Measurements from ENCODE around the gene EXOSC5.

The EXOSC5 gene

DNA sequence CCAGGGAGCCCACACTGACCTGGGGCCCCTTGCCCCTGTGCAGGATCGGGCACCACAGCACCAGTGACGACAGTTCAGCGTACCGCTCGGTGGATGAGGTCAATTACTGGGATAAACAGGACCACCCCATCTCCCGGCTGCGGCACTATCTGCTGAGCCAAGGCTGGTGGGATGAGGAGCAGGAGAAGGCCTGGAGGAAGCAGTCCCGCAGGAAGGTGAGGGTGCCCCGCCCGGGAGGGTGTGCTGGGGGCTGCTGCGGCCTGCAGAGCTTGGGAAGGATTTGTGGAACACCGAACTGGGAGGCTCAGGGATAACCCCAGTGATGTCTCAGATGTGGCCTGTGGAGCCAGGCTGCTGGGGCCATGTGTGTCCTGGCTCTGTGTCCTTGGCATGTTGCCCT is 25.8 kb upstream of the EXOSC5 start:
- no peak overlapping the region for H3K4me3 ChIP-seq (ENCODE audit: low read length)
- H3K27ac ChIP-seq (ENCODE audit: low read length), result no peak overlapping the region
- H3K9ac ChIP-seq (ENCODE audit: low read length), result no peak overlapping the region
- no peaks in the 10 kb centered on the region for H4K20me1 ChIP-seq (ENCODE audit: insufficient read depth, low read length)
- TF ChIP-seq EZH2phosphoT487 (IDR thresholded peaks at IDR 0.05; ENCODE audit: low read depth), result no peak
- TF ChIP-seq, protein P1, sequence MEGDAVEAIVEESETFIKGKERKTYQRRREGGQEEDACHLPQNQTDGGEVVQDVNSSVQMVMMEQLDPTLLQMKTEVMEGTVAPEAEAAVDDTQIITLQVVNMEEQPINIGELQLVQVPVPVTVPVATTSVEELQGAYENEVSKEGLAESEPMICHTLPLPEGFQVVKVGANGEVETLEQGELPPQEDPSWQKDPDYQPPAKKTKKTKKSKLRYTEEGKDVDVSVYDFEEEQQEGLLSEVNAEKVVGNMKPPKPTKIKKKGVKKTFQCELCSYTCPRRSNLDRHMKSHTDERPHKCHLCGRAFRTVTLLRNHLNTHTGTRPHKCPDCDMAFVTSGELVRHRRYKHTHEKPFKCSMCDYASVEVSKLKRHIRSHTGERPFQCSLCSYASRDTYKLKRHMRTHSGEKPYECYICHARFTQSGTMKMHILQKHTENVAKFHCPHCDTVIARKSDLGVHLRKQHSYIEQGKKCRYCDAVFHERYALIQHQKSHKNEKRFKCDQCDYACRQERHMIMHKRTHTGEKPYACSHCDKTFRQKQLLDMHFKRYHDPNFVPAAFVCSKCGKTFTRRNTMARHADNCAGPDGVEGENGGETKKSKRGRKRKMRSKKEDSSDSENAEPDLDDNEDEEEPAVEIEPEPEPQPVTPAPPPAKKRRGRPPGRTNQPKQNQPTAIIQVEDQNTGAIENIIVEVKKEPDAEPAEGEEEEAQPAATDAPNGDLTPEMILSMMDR (IDR thresholded peaks at IDR 0.05; ENCODE audit: low read depth, low read length), result no peak
- H3K9me3 ChIP-seq (ENCODE audit: insufficient read depth, low read length), result no peaks in the 10 kb centered on the region
- H3K79me2 ChIP-seq (ENCODE audit: low read length), result no peaks in the 10 kb centered on the region
- no peak overlapping the region for H3K4me2 ChIP-seq (ENCODE audit: low read length)
- H3K36me3 ChIP-seq (replicated peaks; ENCODE audit: low read depth, low read length), result peaks cover 8% of the 10 kb centered on the region
- H3K27me3 ChIP-seq (ENCODE audit: low read depth, low read length), result no peaks in the 10 kb centered on the region
- H2AFZ ChIP-seq (ENCODE audit: low read depth, low read length), result no peak overlapping the region
- no peaks in the 10 kb centered on the region for H3K4me1 ChIP-seq (ENCODE audit: low read length)

DNA sequence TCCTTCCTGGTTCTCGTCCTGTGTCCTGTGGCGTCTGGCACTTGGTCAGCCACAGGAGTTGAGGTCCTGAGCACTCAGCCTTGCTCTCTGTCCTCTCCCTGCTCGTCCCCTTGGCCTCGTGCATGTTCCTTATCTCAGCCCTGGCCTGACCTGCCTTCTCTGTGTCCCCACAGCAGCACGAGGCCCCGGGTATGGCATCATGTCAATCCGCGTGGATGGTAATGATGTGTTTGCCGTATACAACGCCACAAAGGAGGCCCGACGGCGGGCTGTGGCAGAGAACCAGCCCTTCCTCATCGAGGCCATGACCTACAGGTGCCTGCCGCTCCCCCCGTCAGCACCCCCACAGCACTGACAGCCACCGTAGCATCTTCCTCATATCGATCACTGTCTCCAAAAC is 25.3 kb upstream of the EXOSC5 start:
- no peaks in the 10 kb centered on the region for H3K27me3 ChIP-seq (ENCODE audit: low read depth, low read length)
- H3K4me2 ChIP-seq (ENCODE audit: low read length), result no peak overlapping the region
- no peaks in the 10 kb centered on the region for H3K79me2 ChIP-seq (ENCODE audit: low read length)
- H3K4me1 ChIP-seq (ENCODE audit: low read length), result no peaks in the 10 kb centered on the region
- H3K4me3 ChIP-seq (ENCODE audit: low read length), result no peak overlapping the region
- no peaks in the 10 kb centered on the region for H3K9me3 ChIP-seq (ENCODE audit: insufficient read depth, low read length)
- no peak for TF ChIP-seq EZH2phosphoT487 (IDR thresholded peaks at IDR 0.05; ENCODE audit: low read depth)
- TF ChIP-seq, protein P1 (IDR thresholded peaks at IDR 0.05; ENCODE audit: low read depth, low read length), result no peak
- H3K27ac ChIP-seq (ENCODE audit: low read length), result no peak overlapping the region
- no peak overlapping the region for H2AFZ ChIP-seq (ENCODE audit: low read depth, low read length)
- peaks cover 8% of the 10 kb centered on the region for H3K36me3 ChIP-seq (replicated peaks; ENCODE audit: low read depth, low read length)
- no peaks in the 10 kb centered on the region for H4K20me1 ChIP-seq (ENCODE audit: insufficient read depth, low read length)
- no peak overlapping the region for H3K9ac ChIP-seq (ENCODE audit: low read length)

DNA sequence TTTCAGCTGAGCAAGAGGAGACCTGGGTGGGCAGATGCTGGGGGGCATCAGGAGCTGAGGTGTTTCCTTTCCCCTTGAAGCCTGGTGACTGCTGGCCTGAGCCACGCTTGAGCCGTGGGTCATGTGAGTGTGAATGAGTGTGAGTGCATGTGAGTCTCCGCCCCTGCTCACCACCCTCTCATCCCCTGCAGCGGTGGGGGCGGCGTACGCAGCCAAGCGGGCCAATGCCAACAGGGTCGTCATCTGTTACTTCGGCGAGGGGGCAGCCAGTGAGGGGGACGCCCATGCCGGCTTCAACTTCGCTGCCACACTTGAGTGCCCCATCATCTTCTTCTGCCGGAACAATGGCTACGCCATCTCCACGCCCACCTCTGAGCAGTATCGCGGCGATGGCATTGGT is 24.8 kb upstream of the EXOSC5 start:
- H4K20me1 ChIP-seq (ENCODE audit: insufficient read depth, low read length), result no peaks in the 10 kb centered on the region
- H3K27ac ChIP-seq (ENCODE audit: low read length), result no peak overlapping the region
- H3K27me3 ChIP-seq (ENCODE audit: low read depth, low read length), result no peaks in the 10 kb centered on the region
- H3K79me2 ChIP-seq (ENCODE audit: low read length), result no peaks in the 10 kb centered on the region
- peaks cover 11% of the 10 kb centered on the region for H3K36me3 ChIP-seq (replicated peaks; ENCODE audit: low read depth, low read length)
- H3K4me2 ChIP-seq (ENCODE audit: low read length), result no peak overlapping the region
- no peaks in the 10 kb centered on the region for H3K4me1 ChIP-seq (ENCODE audit: low read length)
- H3K9me3 ChIP-seq (ENCODE audit: insufficient read depth, low read length), result no peaks in the 10 kb centered on the region
- H3K9ac ChIP-seq (ENCODE audit: low read length), result no peak overlapping the region
- no peak overlapping the region for H2AFZ ChIP-seq (ENCODE audit: low read depth, low read length)
- H3K4me3 ChIP-seq (ENCODE audit: low read length), result no peak overlapping the region
- TF ChIP-seq, protein P1 (IDR thresholded peaks at IDR 0.05; ENCODE audit: low read depth, low read length), result no peak
- TF ChIP-seq EZH2phosphoT487 (IDR thresholded peaks at IDR 0.05; ENCODE audit: low read depth), result no peak

GRCh38 chr19:41421314-41421713 is 24.2 kb upstream of the EXOSC5 start:
- peaks cover 11% of the 10 kb centered on the region for H3K36me3 ChIP-seq (replicated peaks; ENCODE audit: low read depth, low read length)
- no peaks in the 10 kb centered on the region for H3K79me2 ChIP-seq (ENCODE audit: low read length)
- H3K9ac ChIP-seq (ENCODE audit: low read length), result no peak overlapping the region
- H3K4me3 ChIP-seq (ENCODE audit: low read length), result no peak overlapping the region
- H3K27ac ChIP-seq (ENCODE audit: low read length), result no peak overlapping the region
- H3K4me2 ChIP-seq (ENCODE audit: low read length), result no peak overlapping the region
- H4K20me1 ChIP-seq (ENCODE audit: insufficient read depth, low read length), result no peaks in the 10 kb centered on the region
- no peak overlapping the region for H2AFZ ChIP-seq (ENCODE audit: low read depth, low read length)
- TF ChIP-seq EZH2phosphoT487 (IDR thresholded peaks at IDR 0.05; ENCODE audit: low read depth), result no peak
- TF ChIP-seq, protein P1 (IDR thresholded peaks at IDR 0.05; ENCODE audit: low read depth, low read length), result no peak
- H3K4me1 ChIP-seq (ENCODE audit: low read length), result no peaks in the 10 kb centered on the region
- H3K27me3 ChIP-seq (ENCODE audit: low read depth, low read length), result no peaks in the 10 kb centered on the region
- no peaks in the 10 kb centered on the region for H3K9me3 ChIP-seq (ENCODE audit: insufficient read depth, low read length)
